Right renal cortex interstitium (tissue), 3 donors: Measurements from ENCODE around the gene IL34. TPM values are rescaled to one million over a fixed set of nuclear protein-coding genes. Genes with fewer than 3 reads are reported as not detected.
A peak's percentile ranks its signal among the peaks of the same experiment; 100 is the strongest.
"Not testable (repeated sequence)": the region's sequence is repeated elsewhere in the genome, so short reads cannot be mapped to it uniquely, and the experiment has no call there.

ENCODE experiments used
- DNase-seq, 3 donors: peaks; one replicate each; pipeline ENCODE4 v3.0.0-alpha.2; 2013; ENCODE audit warnings: low read depth in 3 of 3, low spot score in 2 of 3
- polyA plus RNA-seq, 3 donors: library from polyadenylated mRNA; unstranded; fragments of 120-200 nt; gene quantifications; one replicate each; pipeline ENCODE4 v1.2.1, GENCODE V29; 2013; ENCODE audit not compliant: insufficient read length in 3 of 3

IL34 gene
- polyA plus RNA-seq, 3 donors: 0.67 to 0.95 (median 0.85) TPM

DNA sequence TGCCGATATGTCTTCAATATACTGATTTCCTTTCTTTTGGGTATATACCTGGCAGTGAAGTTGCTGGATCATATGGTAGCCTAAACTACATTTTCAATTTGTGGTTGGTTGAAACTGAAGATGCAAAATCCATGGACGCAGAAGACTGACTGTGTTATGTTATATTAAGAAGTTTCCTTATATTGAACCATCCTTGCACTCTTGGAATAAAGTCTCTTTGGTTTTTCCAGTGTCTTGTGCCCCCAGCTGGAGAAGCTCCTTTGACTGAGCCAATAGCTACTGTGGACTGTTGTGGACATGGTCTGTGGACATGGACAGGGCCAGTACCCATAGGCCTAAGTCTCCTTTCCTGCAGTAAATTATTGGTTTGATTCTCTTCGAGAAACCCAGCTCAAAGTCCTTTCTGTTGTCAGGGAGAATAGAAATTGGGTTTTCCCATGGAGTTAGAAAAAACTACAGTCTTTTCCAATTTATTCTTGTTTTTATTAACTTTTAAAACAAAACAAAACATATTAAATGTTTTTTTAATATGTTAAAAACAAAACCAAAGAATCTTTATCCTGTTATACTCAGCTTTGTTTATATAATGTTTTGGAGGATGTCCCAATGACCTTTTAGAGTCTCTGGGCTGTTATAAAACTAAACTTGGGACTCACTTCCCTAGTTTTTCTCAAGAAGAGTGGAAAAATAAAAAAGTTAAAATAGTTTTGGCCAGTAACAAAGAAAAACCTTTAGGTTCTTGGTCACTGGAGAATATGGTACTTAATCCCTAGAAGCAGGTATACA, 15.2 kb upstream of the IL34 start:
- DNase-seq: no peak

DNA sequence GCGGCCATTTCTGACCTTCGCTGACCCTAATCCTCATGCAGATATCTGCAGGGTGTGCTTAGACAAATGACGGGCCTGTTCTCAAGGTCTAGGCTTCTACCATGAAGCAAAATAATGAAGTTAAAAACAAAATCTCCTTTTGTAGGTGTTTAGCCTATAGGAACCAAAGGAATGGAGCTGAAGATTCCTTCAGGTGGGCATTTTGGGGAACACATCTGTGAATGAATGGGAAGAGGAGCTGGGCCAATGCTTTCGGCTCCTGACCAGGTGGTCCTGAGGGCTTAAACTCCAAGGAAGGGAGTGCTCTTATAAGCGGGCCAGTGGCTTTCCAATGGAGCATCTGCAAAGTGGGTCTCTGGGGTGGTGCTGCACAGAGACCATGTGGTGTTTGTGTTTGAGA, 14.1 kb upstream of the IL34 start:
- no peak for DNase-seq

DNA sequence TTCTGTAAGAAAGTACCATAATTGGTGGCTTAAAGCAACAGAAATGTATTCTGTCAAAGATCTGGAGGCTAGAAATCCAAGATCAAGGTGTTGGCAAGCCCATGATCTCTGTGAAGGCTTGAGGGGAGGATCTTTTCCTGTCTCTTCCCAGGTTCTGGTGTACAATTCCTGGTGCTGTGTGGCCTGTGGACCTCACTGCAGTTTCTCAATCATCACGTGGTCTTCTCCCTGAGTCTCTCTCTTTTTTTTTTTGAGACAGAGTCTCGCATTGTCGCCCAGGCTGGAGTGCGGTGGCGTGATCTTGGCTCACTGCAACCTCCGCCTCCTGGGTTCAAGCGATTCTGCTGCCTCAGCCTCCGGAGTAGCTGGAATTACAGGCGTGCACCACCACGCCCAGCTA, 12.7 kb upstream of the IL34 start:
- not testable (repeated sequence) for DNase-seq

DNA sequence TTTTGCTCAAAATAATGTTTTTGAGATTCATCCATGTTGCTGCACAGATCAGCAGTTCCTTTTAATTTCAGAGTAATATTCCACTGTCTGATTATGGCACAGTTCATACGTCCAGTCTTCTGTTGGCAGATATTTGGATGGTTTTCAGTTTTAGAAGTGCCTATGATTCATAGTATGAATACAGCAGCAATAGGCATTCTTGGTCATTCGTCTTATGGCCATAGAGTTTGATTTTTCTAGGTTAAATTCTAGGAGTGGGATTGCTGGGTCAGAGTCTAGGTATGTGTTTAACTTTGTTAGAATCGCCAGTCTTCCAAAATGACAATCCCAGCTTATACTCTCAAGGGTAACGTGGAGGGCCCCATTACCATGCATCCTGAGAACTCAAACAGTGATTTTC, 11.5 kb upstream of the IL34 start:
- no peak for DNase-seq

DNA sequence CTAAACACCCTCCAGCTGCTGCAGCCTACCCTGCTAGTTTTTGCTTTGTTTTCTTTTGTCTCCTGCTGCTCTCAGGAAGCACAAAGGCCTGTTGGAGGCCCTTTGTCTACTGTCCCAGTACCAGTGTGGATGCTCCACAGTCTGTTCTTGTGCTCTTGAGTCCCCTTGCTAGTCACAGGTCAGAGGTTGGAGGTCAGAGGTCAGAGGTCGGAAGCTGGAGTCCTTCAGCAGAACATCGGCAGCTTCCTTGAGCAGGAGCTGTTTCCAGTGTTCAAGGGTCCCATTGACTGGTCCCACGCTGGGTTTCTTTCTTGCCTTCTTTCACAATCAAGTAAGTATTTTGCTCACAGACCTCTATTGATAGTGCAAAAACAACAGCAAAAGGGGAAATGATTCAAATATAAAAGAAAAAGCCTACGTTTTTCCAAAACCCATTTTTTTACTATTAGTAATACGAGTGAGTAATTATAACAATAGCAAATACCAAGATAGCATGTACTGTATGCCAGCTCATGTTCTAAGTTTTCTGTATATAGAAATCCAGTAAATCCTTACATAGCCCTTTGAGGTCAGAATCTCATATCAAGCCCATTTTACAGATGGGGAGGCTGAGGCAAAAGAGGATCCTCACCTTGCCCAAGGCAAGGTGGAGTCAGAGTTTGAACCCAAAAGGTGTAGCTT, 10.9 kb upstream of the IL34 start:
- no peak for DNase-seq

DNA sequence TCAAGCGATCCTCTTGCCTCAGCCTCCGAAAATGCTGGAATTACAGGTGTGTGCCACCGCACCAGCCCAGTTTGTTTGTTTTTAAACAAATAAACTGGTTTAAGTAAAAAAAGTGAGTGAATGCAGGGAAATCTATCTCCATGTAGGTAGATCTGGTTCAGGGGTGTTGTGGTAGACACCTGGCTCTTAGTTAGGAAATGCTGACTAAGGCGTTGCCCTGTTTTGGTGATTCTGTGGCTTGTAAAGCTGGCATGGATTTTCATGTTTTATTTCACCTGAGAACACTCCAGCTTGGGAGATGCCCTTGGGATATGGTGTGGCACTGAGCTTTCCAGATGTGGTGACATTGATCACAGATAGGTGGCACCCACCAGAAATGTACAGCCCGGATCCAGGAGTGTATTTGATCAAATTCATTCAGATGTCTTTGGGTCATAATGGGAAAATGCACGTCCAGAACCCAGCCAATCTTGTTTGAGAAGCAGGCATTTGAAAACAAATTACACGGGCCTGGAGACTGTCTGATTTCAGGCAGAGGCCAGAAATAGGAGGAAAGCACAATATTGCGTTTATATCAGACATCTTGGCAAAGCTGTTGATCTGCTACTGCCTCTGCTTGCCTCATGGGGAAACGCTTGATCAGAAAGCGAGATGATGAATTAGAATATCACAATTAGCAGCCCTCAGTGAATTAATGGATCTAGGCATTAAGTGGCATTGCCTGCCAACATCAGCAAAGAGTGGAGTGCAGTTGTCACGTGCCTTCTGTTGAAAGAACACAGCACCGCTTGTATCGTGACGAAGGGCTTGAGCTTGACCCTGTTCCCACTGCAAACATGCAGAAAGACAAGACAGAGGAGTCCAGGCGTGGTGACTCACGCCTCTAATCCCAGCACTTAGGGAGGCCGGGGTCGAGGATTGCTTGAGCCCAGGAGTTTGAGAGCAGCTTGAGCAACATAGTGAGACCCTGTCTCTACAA, 7.3 kb upstream of the IL34 start:
- DNase-seq: no peak

DNA sequence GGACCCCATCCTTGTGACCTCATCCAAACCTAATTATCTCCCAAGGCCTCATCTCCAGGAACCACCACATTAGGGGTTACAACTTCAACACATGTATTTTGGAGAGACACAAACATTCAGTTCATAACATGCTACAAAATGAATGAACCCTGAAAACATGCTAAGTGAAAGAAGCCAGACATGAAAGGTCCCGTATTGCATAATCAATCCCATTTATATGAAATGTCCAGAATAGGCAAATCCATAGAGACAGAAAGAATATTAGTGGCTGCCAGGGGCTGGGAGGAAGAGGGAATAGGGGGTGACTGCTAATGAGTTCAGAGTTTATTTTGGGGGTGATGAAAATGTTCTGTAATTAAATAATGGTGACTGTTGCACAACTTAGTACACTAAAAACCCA, 3.7 kb upstream of the IL34 start:
- DNase-seq: no peak

DNA sequence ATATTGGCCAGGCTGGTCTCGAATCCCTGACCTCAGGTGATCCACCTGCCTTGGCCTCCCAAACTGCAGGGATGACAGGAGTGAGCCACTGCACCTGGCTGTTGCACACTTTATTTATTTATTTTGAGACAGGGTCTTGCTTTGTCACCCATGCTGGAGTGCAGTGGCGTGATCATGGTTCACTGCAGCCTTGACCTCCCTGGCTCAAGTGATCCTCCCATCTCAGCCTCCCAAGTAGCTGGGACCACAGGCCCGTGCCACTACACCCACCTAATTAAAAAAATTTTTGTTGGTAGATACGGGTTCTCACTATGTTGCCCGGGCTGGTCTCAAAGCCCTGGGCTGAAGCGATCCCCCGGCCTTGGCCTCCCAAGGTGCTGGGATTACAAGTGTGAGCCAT, 3.1 kb upstream of the IL34 start:
- DNase-seq: not testable (repeated sequence)

DNA sequence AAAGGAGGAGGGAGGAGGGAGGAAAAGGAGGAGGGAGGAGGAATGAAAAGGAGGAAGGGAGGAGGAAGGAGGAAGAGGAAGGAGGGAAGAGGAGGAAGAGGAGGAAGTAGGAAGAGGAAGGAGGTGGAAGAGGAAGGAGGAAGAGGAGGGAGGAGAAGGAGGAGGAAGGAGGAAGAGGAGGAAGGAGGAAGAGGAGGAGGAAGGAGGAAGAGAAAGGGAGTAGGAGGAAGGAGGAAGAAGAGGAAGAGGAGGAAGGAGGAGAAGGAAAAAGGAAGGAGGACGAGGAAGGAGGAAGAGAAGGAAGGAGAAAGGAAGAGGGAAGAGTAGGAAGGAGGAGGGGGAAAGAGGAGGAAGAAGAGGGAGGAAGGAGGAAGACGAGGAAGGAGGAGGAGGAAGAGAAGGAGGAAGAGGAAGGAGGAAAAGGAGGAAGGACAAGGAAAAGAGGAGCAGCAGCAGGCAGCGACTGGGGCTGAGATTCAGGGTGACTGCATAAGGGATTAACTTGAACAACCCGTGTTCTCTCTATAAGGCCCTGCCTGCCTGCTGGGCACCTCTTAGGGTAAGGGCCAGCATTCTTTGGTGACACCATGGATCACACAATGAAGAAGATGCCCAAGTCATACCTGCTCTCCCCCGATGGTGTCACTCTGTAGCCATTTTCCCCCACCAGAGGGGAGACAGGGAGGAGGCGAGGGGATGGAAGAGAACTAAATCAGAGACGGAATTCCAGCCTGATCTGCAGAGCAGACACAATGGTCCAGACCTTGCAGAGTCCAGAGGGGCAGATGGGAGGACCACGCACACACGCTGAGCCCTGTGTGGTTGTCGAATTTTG, 1.4 kb upstream of the IL34 start:
- no peak for DNase-seq

DNA sequence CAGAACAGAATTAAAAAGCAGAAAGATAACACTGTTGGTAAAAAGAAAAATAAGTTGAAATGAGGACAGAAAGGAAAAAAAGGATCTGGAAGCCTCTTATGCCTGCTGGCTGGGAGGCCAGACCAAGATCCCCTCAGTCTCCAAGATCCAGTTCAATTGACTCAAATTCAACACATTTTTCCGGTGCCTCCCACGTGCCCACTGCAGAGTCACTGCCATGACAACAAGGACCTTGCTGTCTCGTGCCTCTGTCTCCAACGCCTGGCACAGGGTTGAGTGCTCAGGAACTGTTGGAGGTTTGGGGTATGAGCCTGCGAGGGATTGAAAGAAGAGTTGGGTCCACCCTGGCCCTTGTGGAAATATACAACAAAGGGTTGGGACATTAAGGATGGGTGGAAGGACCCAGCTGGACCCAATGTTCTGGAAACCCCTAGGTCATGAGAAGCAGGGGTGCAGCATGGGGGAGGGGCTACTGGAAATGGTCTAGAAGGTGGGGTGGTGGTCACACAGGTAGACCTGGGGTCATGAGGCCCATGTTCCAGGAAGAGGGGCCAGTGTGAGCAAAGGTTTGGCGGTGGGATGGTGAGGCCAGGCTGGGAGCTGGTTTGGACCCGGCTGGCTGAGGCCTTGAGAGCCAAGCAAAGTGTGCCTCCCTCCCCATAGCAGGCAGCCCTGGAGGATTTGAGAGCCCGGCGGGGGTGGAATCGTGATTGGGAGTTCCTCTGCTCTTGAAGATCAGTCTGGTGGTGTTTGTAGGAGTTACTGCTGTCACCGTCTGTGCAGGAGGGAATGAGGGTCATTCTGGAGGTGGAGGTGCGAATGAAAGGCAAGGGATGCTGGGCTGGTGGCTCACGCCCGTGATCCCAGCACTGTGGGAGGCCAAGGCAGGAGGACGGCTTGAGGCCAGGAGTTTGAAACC, 1.3 kb downstream of the IL34 start:
- DNase-seq: no peak

DNA sequence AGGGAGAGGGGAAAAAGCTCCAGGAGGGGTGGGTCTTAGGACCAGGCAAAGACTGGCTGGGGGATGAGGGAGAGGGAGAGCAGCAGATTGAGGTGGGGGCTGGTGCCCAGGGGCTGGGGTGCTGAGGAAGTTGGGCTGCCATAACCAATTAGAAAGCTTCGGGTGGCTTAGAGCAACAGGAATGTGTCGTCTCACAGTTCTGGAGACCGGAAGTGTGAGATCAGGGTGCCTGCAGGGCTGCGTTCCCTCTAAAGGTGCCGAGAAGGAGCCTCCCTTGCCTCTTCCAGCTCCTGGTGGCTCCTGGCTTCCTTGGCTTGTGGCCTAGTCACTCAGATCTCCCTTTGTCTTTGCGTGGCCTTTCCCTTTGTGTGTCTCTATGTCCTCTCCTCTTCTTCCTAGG, 2.2 kb downstream of the IL34 start:
- no peak for DNase-seq

DNA sequence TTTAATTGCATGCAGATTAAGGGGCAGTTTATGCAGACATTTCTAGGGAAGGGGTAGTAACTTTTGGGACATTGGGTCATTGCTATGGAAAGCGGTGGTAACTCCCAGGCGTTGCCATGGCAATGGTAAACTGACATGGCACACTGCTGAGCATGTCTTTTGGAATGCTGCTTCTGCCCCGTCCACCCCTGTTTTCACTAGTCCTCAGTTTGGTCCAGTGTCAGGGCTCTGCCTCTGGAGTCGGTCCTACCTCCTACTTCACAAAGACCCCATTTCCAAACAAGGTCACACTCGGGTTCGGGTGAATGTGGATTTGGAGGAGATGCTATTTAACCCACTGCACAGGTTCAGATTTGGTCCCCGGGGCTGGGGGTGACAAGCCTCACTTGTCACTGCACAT, 2.9 kb downstream of the IL34 start:
- no peak for DNase-seq

DNA sequence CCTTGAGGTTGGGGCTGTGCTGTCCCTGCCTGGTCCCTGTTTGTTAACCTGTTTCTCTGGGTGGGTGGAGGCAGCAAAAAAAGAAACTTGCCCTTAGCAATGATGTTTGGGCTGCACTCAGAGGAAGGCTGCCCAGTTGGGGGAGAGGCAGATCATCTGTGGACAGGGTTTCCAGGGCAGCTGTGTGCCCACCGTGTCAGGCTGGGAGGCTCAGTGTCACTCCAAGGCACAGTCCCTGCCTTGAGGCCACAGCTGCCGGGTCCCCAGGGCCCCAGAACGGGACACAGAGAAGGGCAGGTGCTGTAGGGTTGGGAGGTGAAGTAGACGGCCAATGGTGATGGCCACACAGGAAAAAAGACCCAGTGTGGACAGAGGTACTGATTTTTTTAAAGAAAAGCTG, 3.9 kb downstream of the IL34 start:
- no peak for DNase-seq

DNA sequence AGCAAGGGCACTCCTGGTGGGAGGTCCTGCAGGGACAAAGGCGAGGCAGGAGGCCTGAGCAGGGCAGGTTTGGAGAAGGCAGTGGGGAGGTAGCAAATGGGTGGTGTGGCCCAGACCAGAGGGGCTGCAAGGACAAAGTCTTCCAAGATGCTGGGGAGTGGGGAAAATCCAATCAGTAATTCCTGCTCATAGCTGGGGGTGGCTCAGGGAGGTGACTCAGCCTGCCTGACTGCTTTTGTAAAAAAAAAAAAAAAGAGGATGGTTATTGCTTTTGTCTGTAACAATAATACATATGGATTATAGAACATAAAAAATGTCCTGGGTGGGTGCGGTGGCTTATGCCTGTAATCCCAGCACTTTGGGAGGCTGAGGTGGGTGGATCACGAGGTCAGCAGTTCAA, 5.2 kb downstream of the IL34 start:
- DNase-seq: no peak

DNA sequence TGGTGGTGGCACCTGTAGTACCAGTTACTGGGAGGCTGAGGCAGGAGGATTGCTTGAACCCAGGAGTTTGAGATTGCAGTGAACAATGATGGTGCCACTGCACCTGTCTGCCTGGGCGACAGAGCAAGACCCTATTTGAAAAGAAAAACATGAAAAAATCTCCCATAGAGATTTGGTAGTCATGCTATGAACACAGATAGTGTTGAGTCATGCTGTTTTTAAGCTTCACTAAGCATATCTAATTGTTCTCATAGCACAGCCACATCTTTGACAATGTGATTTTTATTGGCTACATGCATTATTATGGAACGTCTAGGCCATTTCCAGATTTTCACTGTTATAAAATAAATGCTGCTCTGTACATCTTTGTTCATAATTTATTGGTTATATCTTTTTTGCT, 6.0 kb downstream of the IL34 start:
- DNase-seq: no peak

DNA sequence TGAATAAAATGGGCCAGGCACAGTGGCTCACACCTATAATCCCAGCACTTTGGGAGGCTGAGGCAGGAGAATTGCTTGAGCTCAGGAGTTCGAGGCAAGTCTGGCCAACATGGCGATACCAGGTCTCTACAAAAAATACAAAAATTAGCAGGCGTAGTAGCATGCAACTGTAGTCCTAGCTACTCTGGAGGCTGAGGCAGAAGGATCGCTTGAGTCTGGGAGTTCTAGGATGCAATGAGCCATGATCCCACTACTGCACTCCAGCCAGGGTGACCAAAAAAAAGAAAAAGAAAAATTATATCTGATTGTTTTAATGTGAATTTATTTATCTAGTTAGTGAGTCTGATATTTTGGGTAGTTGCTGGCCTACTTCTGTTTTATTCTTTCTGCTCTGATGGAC, 7.0 kb downstream of the IL34 start:
- no peak for DNase-seq

DNA sequence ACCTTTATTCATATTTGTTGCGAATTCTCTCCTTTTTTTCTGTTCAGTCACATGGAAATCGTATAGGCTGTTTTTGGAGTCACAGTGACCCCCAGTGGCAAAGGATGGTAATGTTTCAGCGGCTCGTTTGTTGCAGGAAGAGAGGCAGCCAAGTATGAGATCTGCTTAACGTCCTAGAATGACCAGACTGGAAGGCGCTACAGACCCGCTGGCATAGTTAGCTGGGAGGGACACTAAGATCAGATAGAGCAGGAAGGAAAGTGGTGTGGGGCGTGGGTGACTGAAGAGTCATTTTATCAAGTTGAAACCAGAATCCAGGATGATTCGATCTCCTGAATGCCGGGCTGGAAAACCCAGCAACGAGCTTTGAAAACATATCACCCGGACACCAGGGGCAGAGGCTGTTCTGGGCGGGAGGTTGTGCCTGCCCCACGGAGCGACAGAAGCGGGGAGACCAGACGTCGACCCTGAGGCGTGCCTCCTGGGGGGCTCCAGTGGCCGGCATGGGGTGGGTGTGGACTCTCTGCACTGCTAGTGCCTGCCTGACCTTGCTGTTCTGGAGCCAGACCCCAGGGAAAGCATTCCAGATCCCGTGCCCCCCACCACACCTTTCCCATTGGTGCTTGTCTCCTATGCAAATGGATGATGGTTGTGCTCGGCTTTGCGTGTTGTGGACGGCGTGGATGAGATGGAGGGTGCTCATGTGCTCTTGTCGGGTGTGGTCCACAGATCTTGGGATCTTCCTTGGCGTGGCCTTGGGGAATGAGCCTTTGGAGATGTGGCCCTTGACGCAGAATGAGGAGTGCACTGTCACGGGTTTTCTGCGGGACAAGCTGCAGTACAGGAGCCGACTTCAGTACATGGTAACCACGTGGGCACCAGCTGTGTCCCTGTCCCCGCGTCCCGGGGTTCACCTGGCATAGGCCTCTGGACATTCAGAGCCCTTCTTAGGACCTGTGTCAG, 7.7 kb downstream of the IL34 start:
- DNase-seq: peak; percentile 78 to 87 (median 82)

DNA sequence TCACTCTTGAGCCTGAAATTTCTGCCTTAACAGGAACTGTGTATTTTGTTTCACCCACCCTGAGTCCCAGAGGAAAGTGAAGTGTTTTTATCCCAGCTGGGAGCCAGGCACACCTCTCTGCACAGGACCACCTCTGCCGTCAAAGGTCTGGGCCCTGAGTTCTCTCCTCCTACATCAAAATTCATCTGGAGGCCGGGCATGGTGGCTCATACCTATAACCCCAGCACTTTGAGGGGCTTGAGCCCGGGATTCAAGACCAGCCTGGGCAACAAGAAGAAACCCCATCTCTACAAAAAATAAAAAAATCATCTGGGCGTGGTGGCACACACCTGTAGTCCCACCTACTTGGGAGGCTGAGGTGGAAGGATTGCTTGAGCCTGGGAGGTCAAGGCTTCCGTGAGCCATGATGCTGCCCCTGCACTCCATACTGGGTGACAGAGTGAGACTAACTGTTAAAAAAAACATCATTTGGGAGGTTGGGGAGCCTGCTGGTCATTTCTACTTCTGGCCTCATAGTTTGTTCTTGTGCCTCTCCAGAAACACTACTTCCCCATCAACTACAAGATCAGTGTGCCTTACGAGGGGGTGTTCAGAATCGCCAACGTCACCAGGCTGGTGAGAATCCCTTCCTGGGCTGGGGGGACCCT, 9.8 kb downstream of the IL34 start:
- DNase-seq: no peak
